HG03045 (cell line): ENCODE results near the gene ITGAX.

Source experiments
- ATAC-seq: cut with Tn5 transposase; IDR thresholded peaks from one replicate; pipeline ENCODE4 v1.9.1; 2021; ENCODE audit warnings: mild to moderate bottlenecking, moderate library complexity; ENCODE audit not compliant: unreplicated experiment

Gene ITGAX

DNA sequence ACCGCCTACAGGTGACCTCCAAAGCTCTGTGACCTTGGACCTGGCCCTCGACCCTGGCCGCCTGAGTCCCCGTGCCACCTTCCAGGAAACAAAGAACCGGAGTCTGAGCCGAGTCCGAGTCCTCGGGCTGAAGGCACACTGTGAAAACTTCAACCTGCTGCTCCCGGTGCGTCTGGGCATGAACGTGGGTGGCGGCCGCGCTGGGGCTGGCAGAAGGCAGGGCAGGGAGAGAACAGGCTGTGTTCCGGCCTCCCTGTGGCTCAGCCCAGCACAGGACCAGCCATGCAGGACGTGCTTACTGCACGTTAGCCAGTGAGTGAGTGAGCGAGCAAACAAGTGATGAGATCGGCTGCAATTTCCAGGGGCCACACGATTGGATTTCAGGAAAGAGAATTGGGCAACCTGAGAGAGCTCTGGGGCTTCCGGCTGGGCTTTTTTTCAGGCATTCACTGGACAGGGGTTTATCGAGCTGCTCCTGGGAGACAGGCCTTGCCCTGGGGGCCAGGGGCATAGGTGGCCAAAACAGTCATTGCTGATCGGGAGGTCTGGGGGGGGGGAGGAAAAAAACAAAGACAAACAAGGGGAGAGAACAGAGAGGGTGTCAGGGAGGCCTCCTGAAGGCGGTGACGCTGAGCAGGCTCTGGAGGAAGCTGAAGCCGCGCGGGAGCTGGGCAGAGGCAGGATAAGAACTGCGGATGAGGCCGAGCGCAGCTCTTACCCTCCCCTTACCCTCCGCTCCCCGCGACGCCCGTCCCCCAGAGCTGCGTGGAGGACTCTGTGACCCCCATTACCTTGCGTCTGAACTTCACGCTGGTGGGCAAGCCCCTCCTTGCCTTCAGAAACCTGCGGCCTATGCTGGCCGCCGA, 16.9 kb downstream of the ITGAX start:
- no peak for ATAC-seq

DNA sequence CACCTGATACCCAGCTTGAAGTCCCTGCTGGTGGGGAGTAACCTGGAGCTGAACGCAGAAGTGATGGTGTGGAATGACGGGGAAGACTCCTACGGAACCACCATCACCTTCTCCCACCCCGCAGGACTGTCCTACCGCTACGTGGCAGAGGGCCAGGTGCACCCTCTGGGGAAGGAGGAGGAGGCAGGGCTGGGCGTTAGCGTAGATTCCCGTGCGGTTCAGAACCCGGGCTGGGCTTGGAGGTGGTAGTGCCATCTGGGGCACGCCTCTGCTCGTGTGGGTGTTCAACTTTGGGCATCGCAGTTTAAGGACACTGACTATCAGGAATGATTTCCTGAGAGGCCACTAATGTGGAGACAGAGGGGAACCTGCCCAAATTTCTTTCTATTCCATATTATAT, 18.3 kb downstream of the ITGAX start:
- no peak for ATAC-seq

DNA sequence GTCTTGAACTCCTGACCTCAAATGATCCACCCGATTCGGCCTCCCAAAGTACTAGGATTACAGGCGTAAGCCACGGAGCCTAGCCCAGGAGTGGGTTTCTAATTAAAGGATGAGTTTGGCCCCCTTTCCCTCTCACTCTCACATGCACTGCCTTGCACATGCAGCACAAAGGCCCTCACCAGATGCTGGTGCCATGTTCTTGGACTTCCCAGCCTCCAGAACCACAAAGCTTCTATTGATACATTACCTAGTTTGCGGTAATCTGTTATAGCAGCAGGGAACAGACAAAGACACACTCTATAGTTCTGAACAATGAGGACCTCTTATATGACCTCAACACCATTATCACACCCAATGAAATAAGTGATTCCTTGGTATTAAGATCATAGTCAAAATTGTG, 20.3 kb downstream of the ITGAX start:
- ATAC-seq = no peak

DNA sequence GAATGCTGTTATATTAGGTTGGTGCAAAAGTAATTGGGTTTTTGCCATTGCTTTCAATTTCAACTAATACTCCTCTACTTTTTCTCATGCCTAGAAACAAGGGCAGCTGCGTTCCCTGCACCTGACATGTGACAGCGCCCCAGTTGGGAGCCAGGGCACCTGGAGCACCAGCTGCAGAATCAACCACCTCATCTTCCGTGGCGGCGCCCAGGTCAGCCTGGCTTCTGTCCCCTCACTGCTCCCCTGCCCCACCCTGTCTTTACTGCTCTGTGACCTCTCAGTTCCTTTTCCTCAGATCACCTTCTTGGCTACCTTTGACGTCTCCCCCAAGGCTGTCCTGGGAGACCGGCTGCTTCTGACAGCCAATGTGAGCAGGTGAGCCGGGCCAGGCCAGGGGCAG, 21.7 kb downstream of the ITGAX start:
- no peak for ATAC-seq

DNA sequence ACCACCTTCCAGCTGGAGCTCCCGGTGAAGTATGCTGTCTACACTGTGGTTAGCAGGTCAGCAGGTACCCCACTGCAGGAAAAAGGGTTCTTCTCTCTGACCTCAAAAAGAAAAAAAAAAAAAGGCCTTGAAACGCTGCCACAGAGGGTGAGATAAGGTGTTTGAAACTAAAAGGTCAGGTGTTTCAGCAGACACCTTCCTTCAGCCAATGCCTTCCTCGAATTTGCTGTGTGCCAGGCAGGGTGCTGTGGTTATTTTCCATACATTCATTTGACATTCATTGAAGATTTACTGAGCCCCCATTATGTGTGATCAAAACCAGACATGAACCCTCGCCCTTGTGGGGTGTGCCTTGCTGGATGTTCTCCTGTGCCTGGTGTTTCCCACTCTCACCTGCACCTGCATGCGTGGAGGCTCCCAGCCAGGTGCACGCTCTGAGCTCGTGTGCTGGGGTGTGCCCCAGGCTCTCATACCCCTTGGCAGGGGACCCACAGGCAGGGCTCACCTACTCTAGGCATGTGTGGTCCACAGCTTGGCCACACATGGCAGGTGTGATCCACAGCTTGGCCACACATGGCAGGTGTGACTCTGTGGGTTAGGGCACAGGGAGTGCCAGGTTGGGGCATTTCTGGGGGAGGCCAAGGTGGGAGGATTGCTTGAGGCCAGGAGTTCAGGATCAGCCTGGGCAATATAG, 22.4 kb downstream of the ITGAX start:
- ATAC-seq = no peak

DNA sequence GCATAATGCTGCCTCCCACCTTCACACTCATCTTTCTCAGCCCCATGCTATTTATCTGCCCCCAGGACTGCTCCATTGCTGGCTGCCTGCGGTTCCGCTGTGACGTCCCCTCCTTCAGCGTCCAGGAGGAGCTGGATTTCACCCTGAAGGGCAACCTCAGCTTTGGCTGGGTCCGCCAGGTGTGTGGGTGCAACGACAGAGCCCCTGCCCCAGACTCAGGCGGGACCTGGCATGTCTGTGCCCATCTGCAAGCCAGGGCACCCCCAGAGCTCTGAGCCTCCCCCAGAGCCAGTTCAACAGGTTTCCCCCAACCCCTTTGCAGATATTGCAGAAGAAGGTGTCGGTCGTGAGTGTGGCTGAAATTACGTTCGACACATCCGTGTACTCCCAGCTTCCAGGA, 25.2 kb downstream of the ITGAX start:
- no peak for ATAC-seq

DNA sequence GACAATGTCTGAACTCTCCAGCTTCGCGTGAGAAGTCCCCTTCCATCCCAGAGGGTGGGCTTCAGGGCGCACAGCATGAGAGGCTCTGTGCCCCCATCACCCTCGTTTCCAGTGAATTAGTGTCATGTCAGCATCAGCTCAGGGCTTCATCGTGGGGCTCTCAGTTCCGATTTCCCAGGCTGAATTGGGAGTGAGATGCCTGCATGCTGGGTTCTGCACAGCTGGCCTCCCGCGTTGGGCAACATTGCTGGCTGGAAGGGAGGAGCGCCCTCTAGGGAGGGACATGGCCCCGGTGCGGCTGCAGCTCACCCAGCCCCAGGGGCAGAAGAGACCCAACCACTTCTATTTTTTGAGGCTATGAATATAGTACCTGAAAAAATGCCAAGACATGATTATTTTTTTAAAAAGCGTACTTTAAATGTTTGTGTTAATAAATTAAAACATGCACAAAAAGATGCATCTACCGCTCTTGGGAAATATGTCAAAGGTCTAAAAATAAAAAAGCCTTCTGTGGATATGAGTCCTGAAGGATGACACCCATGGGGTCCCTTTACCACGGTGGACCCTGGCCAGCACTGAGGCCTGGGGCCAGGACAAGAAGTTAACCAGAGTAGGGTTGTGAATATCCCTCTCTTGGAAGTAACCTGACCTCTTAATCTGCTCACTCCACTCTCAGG, 27.6 kb downstream of the ITGAX start:
- no peak for ATAC-seq

DNA sequence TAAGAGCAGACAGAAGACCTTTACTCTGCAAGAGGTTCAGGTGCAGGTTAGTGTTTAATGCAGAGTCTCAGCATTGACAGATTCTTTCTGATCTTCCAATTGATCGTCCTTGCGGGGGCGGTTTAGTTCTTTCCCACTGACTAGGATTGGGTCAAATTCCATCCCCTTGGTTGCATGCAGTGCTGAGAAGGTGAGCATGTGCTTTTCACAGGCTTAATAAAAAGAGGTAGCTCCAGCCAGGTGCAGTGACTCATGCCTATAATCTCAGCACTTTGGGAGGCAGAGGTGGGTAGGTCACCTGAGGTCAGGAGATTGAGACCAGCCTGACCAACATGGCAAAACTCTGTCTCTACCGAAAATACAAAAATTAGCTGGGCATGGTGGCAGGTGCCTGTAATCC, 30.7 kb downstream of the ITGAX start:
- ATAC-seq = no peak

DNA sequence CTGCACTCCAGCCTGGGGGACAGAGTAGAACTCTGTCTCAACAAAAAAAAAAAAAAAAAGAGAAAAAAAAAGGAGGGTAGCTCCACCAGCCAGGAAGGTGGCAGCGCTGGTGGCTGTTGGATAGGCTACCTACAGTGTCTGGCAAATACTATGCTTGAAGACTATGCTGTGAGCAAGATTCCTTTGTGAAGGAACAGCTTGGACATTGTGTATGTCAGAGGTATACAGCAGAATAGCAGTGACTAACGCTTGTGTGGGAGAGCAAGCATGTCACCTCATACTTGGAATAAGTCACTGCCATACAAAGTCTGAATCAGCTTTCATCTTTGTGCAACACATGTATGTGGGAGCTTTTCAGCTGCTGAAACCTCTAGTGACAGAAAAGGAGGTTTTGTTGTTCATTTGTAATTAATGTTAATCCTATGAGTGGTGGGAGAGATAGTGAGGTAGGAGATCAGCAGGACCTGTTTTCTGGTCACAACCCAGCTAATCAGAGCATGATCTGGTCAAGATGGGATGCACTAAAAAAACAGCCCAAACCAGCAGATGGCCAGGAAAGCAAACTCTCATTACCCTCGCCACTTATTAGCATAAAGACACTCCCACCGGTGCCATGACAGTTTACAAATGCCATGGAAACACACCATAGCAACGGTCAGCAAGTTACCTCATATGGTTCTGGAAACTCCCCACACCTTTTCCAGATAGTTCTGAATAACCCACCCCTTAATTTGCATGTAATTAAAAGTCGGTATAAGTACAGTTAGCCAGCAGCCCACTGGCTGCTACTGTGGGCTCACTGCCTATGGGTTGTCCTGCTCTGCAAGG, 31.4 kb downstream of the ITGAX start:
- ATAC-seq = no peak

DNA sequence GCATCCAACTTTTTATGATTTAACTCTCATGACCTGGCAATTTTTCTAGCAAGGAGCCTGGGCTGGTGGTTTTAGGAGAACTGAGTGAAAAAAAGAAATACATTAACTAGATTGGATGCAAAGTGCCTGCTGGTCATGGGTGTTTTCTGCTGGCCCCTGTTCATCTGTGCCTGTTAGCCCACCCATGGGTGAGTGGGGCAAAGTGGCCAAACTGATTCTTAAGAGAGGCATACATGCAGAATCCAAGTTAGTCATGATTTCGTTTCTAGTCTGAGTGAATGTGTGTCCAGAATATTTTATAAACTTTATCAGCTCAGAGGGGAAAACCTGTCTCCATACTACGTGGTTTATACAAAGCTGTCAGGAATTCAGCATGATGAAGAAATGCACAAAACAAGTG, 33.6 kb downstream of the ITGAX start:
- ATAC-seq = no peak

DNA sequence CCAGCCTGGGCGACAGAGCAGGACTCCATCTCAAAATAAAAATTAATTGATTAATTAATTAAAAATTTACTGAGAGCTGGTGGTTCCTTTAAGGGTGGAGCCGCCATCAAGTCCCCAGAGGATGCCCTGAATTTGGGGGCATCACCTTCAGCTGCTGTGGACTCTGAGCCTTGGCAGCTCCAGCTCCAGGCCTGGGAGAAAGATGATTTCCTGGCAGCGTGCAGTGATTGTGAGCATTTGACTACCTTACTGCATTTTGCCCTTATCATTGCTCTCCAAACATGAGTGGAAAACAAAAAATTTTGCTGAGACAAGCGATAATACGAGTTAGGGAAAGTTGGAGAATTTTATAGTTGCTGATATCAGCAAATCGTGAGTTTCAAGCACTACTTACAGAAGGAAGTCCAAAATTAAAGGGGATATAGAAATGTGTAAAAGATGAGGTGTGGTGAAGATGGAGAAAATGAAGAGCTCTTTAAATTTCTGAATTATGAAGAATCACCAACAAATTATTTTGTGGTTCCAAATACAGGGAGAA, 35.6 kb downstream of the ITGAX start:
- no peak for ATAC-seq

DNA sequence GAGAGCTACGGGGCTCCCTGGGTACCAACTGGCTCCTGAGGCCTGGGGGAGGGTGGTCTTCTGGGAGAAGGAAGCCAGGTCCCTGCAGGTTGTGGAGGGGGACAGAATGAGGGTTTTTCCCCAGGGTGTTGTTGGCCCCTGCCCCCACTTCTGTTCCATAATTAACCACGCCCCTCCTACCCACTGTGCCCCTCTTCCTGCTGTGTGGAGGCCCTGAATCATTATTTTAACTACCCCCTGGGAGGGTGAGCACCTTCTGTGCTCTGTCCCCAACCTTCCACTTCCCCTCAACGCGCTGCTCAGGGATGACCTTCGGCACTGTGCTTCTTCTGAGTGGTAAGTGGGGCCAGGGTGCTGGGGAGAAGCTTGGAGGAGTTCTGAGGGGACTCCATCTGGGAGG, 38.1 kb downstream of the ITGAX start, which contains the start of gene ITGAD:
Gene ITGAD (plus strand): TSS at position 280 of the 400 bp plus-strand sequence. CDS start 26 bp downstream, at position 306.
- ATAC-seq = no peak

DNA sequence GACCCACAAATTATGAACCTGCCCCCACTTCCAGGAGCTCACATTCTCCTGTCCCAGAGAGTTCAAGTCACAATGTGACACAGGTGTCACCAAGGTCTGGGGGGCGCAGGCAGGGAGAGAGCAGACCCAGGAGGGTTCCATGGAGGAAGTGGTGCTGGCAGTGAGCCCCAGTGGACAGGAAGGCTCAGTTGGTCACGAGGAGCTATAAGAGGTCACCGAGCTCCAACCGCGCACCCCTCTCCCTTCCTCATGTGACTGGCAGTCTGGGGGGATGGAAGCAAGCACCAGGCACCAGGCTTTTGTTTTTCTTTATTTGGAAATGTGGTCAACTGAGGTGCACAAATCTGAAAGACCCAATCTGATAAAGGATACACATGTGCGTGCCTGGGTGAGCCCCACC, 40.7 kb downstream of the ITGAX start:
- no peak for ATAC-seq

DNA sequence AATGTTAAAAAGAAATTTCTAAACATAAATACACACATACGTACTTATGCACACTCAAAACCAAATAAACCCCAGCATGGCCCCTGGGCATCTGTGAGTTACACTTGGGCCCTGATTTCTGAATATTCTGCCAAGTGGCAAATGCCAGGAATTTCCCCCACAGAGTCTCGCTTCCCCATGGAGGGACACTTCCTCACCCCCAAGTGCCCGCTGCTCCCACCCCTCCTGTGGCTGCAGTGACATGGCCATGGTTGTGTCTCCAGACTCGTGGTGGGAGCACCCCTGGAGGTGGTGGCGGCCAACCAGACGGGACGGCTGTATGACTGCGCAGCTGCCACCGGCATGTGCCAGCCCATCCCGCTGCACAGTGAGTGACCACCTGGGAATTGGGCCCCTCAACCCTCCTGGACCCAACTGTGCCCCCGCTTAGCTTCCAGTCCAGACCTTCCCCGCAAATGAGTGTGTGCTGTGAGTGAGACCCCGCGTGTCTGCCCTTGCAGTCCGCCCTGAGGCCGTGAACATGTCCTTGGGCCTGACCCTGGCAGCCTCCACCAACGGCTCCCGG, 42.2 kb downstream of the ITGAX start:
- ATAC-seq = no peak

DNA sequence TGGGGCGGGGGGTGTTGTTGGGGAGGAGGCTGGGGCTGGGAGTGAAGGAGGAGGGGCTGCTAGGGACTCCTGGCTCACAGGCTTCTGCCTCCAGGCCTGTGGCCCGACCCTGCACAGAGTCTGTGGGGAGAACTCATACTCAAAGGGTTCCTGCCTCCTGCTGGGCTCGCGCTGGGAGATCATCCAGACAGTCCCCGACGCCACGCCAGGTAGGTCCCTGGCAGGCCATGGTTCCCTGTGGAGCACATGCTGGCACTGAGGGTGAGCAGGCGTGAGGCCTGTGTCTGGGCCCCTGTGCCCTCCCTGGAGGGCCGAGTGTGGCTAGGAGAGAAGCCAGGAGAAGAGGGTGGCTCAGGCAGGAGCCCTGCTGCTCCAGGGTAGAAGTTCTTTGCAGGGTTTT, 42.7 kb downstream of the ITGAX start:
- ATAC-seq = no peak

DNA sequence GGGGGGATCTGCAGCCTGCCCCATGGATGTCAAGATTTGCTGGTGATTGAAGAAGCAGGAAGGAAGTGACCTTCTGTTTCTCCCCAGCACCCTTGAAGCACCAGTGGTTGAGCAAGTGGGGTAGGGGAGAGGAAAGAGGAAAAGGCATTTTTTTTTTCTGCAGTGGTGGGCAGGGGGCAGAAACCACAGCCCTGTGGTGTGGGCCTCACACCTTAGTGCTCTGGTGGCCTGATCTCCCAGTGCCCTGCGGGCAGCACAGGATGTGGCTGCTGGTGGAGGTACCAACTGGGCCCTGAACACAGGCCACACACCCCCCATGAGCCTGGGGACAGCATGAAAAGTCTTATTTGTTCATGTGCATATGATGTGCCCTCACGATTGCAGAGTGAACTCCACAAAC, 45.2 kb downstream of the ITGAX start:
- ATAC-seq = no peak

DNA sequence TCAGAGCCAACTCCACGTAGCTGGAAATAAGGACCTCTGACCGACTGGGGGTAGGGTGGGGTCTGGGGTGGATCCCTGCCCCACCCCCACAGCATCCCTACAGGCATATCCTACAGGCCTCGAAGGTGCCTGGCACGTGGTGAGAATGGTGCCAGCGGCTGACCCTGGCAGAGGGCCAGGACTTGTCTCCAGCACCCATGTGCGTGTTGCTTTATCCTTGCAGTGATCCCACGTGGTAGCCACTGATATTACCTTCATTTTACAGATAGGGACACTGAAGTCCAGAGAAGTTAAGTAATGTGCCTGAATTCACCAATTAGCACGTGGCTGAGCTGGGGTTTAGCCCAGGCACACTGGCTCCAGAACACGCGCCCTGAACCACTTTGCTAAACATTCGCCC, 46.5 kb downstream of the ITGAX start:
- ATAC-seq = no peak

DNA sequence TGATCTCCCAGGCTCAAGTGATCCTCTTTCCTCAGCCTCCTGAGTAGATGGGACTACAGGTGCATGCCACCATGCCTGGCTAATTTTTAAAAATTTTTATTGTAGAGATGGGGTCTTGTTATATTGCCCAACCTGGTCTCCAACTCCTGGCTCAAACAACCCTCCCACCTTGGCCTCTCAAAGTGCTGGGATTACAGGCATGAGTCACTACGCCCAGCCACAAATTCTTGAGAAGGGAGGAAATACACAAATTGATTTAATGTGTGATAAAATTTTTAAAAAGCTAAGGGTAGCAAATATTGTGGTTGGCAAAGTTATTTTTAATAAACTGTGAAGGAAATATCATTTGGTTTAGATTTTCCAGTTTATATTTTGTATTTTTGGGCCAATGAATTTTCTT, 47.7 kb downstream of the ITGAX start:
- ATAC-seq = no peak

DNA sequence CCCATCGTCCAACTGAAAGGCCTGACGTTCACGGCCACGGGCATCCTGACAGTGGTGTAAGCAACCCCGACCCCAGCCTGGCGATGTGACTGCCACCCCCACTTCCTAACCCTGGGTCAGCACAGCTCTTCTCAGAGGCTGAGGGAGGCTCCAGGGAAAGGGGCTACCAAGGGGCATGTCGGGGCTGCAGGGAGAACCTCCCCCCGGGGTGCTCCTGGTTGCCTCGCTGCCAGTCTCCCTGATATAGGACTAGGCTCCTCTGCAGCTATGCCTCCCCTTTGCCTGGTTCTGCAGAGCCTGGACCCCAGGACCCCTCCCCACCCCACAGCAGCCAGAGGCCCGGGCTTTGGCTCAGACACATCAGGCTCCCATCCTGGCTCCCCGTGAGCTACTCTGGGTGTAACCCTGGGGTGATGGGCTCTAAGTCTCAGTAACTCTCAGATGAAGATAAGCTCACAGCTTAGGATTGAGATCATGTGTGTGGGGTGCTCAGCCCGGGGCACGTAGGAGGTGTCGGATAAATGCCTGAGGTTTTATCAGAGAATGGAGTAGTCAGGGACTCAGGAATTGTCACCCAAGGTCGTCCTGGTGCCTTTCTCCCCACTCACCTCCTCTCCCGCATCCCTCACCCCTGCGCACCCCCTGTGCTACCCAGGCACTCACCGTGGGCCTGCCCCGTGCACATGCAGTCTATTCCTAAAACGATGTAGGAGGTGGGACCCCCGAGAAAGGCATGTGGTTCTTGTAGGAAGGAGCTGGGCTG, 48.8 kb downstream of the ITGAX start:
- ATAC-seq = no peak
